CD14-positive monocyte (primary cell): Measurements from ENCODE around the gene SLC16A12. TPM values are rescaled to one million over a fixed set of nuclear protein-coding genes. Genes with fewer than 3 reads are reported as not detected.

Experiments
- DNase-seq, 3 donors: peaks; one replicate each; pipeline ENCODE4 v3.0.0-alpha.2; 2011 to 2022
- H2AFZ ChIP-seq: 2 replicates; pipeline ENCODE4 v1.6.0; 2012; ENCODE audit warnings: mild to moderate bottlenecking, low read depth, low read length, inconsistent platforms; ENCODE audit not compliant: insufficient read depth, poor library complexity, severe bottlenecking
- H3K27ac ChIP-seq, 2 donors: 1 replicate in 1 of 2; 2 replicates in 1 of 2; pipeline ENCODE4 v1.5.1; 2012 to 2013; ENCODE audit warnings: low read length in 2 of 2, control low read depth in 1 of 2, inconsistent platforms in 1 of 2, low read depth in 1 of 2, mild to moderate bottlenecking in 1 of 2
- H3K27me3 ChIP-seq, 2 donors: one replicate each; pipeline versions ENCODE4 v1.6.0 to v1.6.1; 2011 to 2013; ENCODE audit warnings: low read length in 2 of 2; ENCODE audit not compliant: control insufficient read depth in 2 of 2, insufficient read depth in 2 of 2
- H3K36me3 ChIP-seq, 2 donors: replicated peaks in 1 of 2; 1 replicate in 1 of 2; 2 replicates in 1 of 2; pipeline versions ENCODE4 v1.5.1 to v1.6.1; 2012 to 2013; ENCODE audit warnings: low read length in 2 of 2, control low read depth in 1 of 2, inconsistent platforms in 1 of 2, mild to moderate bottlenecking in 1 of 2; ENCODE audit not compliant: insufficient read depth in 2 of 2, control insufficient read depth in 1 of 2
- H3K4me1 ChIP-seq, 2 donors: 1 replicate in 1 of 2; 2 replicates in 1 of 2; pipeline versions ENCODE4 v1.5.1 to v1.6.1; 2012 to 2013; ENCODE audit warnings: low read length in 2 of 2, control low read depth in 1 of 2, inconsistent platforms in 1 of 2, mild to moderate bottlenecking in 1 of 2, moderate library complexity in 1 of 2; ENCODE audit not compliant: insufficient read depth in 2 of 2, control insufficient read depth in 1 of 2
- H3K4me2 ChIP-seq: replicated peaks from 2 replicates; pipeline ENCODE3; 2012; ENCODE audit warnings: low read length, moderate library complexity, mild to moderate bottlenecking; ENCODE audit not compliant: poor library complexity, severe bottlenecking; ENCODE audit errors: extremely low read depth
- H3K4me3 ChIP-seq, 3 experiments: fragments of 200-600 bp in 1 of 3; sonication (generic) in 1 of 3; replicated peaks in 1 of 3; 1 replicate in 2 of 3; 2 replicates in 1 of 3; pipeline ENCODE4 v1.5.1; 2011 to 2013; ENCODE audit warnings: low read length in 3 of 3, mild to moderate bottlenecking in 3 of 3, control low read depth in 2 of 3, low read depth in 2 of 3, inconsistent platforms in 1 of 3, moderate library complexity in 1 of 3
- H3K79me2 ChIP-seq: 2 replicates; pipeline ENCODE4 v1.6.0; 2012; ENCODE audit warnings: mild to moderate bottlenecking, control low read depth, inconsistent platforms, low read length, moderate library complexity; ENCODE audit not compliant: insufficient read depth
- H3K9ac ChIP-seq: 2 replicates; pipeline ENCODE4 v1.6.0; 2017; ENCODE audit warnings: low read length, mild to moderate bottlenecking; ENCODE audit not compliant: insufficient read depth, poor library complexity, severe bottlenecking
- H3K9me3 ChIP-seq, 2 donors: replicated peaks in 1 of 2; 1 replicate in 1 of 2; 2 replicates in 1 of 2; pipeline versions ENCODE4 v1.5.1 to v1.6.1; 2012 to 2013; ENCODE audit warnings: low read length in 2 of 2, control low read depth in 1 of 2; ENCODE audit not compliant: control insufficient read depth in 1 of 2, insufficient read depth in 1 of 2
- H4K20me1 ChIP-seq: 2 replicates; pipeline ENCODE4 v1.6.0; 2012; ENCODE audit warnings: mild to moderate bottlenecking, low read length, control low read depth, moderate library complexity; ENCODE audit not compliant: insufficient read depth
- H3K27ac Mint-ChIP-seq, 7 donors: one replicate each; pipeline ENCODE4 v1.8.0; 2020; ENCODE audit warnings: mild to moderate bottlenecking in 7 of 7, mixed read lengths in 7 of 7, moderate library complexity in 6 of 7, inconsistent platforms in 2 of 7
- H3K27me3 Mint-ChIP-seq, 3 donors: one replicate each; pipeline ENCODE4 v1.8.0; 2021 to 2022; ENCODE audit warnings: low read depth in 3 of 3, mild to moderate bottlenecking in 3 of 3, mixed read lengths in 3 of 3, moderate library complexity in 3 of 3, inconsistent platforms in 1 of 3
- H3K36me3 Mint-ChIP-seq, 2 donors: one replicate each; pipeline ENCODE4 v1.8.0; 2020; ENCODE audit warnings: mixed read lengths in 2 of 2, inconsistent platforms in 1 of 2, mild to moderate bottlenecking in 1 of 2
- H3K4me1 Mint-ChIP-seq: one replicate; pipeline ENCODE4 v1.8.0; 2020; ENCODE audit warnings: mild to moderate bottlenecking, mixed read lengths
- H3K4me3 Mint-ChIP-seq, 2 donors: one replicate each; pipeline ENCODE4 v1.8.0; 2020; ENCODE audit warnings: mild to moderate bottlenecking in 2 of 2, mixed read lengths in 2 of 2, moderate library complexity in 1 of 2
- H3K9me3 Mint-ChIP-seq, 7 donors: one replicate each; pipeline ENCODE4 v1.8.0; 2020 to 2022; ENCODE audit warnings: mixed read lengths in 7 of 7, mild to moderate bottlenecking in 6 of 7, moderate library complexity in 6 of 7, inconsistent platforms in 2 of 7
- CTCF ChIP-seq: fragments of 200-600 bp; IDR thresholded peaks from one replicate; pipeline ENCODE4 v1.8.0; 2022; ENCODE audit warnings: antibody characterized with exemption, mild to moderate bottlenecking
- WGBS: methylation state at CpG from one replicate; pipeline ENCODE4 v1.1.5; 2013; ENCODE audit warnings: missing lambda C conversion rate; ENCODE audit not compliant: insufficient coverage; 5-methylcytosine and 5-hydroxymethylcytosine counted together
- intact Hi-C, 2 donors: fragments of 100-400 bp; cut with micrococcal nuclease; formaldehyde crosslinking; loops; one replicate each; pipeline versions ENCODE4 v1.15.0 to v1.15.1; 2023
- polyA plus RNA-seq, 3 donors: library from polyadenylated mRNA; depleted of rRNA in 1 of 3; unstranded in 2 of 3; stranded (reverse) in 1 of 3; fragments of 300-500 nt in 2 of 3; fragments of >200 nt in 1 of 3; fragmentation: Illumina TruSeq in 2 of 3; gene quantifications; 1 replicate in 2 of 3; 2 replicates in 1 of 3; pipeline ENCODE4 v1.2.3, GENCODE V29; 2012 to 2021

Gene SLC16A12
- polyA plus RNA-seq, 3 donors: 0.04 TPM; not detected in 2

GRCh38 chr10:89565180-89565579 lies 29.8 kb upstream of the SLC16A12 start:
- H3K4me1 ChIP-seq: no peaks in the 10 kb centered on the region
- H3K9me3 ChIP-seq: no peaks in the 10 kb centered on the region
- no peak overlapping the region for H3K27ac Mint-ChIP-seq
- H4K20me1 ChIP-seq: no peaks in the 10 kb centered on the region
- no peak for TF ChIP-seq CTCF
- H3K27ac ChIP-seq: no peak overlapping the region
- no peaks in the 10 kb centered on the region for H3K36me3 ChIP-seq
- H3K9ac ChIP-seq: no peak overlapping the region
- intact Hi-C loops: loop anchor here (10.0 kb wide), 1 partner anchor 140 kb away; no protein-coding TSS in a partner anchor
- WGBS: no CpG with 5 or more reads among the region's 1 CpG
- H3K4me1 Mint-ChIP-seq: no peaks in the 10 kb centered on the region
- no peaks in the 10 kb centered on the region for H3K36me3 Mint-ChIP-seq
- H3K27me3 ChIP-seq: peaks cover 0 to 2% of the 10 kb centered on the region in 2 donors
- no peaks in the 10 kb centered on the region for H3K9me3 Mint-ChIP-seq
- no peaks in the 10 kb centered on the region for H3K79me2 ChIP-seq
- H3K27me3 Mint-ChIP-seq: peaks cover 4 to 10% (median 6%) of the 10 kb centered on the region in 3 donors
- no peak overlapping the region for H3K4me2 ChIP-seq
- DNase-seq: no peak
- no peak overlapping the region for H3K4me3 Mint-ChIP-seq
- H3K4me3 ChIP-seq: no peak overlapping the region
- no peak overlapping the region for H2AFZ ChIP-seq

- no peaks in the 10 kb centered on the region for H3K36me3 ChIP-seq
- peak; percentile 20 to 43 (median 35) for DNase-seq
- peak; percentile 80 for TF ChIP-seq CTCF
- H3K4me1 ChIP-seq: no peaks in the 10 kb centered on the region
- Mint-ChIP-seq H3K27me3 (peaks cover 4 to 10% (median 6%) of the 10 kb centered on the region in 3 donors), H3K36me3 (no peaks in the 10 kb centered on the region), H3K9me3 (no peaks in the 10 kb centered on the region), H3K4me3 (no peak overlapping the region), H3K4me1 (no peaks in the 10 kb centered on the region), H3K27ac (no peak overlapping the region)
- no CpG with 5 or more reads among the region's 2 CpGs for WGBS
- intact Hi-C loops: loop anchor here (10.0 kb wide), 1 partner anchor 139 kb away; no protein-coding TSS in a partner anchor
- H4K20me1 ChIP-seq: no peaks in the 10 kb centered on the region
- H2AFZ ChIP-seq: no peak overlapping the region
- H3K79me2 ChIP-seq: no peaks in the 10 kb centered on the region
- no peak overlapping the region for H3K9ac ChIP-seq
- no peak overlapping the region for H3K4me3 ChIP-seq
- H3K27me3 ChIP-seq: peaks cover 0 to 2% of the 10 kb centered on the region in 2 donors
- no peak overlapping the region for H3K4me2 ChIP-seq
- H3K9me3 ChIP-seq: no peaks in the 10 kb centered on the region
- no peak overlapping the region for H3K27ac ChIP-seq
These were observed 28.6 kb upstream of the SLC16A12 start for GRCh38 chr10:89563861-89564478.
